ENCODE results near the gene HTR2C. TPM values are rescaled to one million over a fixed set of nuclear protein-coding genes. Genes with fewer than 3 reads are reported as not detected.

The HTR2C gene
- total RNA-seq, 1 experiment from 2014 or later: 1.7 TPM

GRCh38 chrX:114930227-114930626 lies 346.3 kb downstream of the HTR2C start (continued):
- no peak for TF ChIP-seq HMGA2 (CRISPR knock-in tag; IDR thresholded peaks at IDR 0.05)
- TF ChIP-seq CTCF (IDR thresholded peaks at IDR 0.05): no peak

DNA sequence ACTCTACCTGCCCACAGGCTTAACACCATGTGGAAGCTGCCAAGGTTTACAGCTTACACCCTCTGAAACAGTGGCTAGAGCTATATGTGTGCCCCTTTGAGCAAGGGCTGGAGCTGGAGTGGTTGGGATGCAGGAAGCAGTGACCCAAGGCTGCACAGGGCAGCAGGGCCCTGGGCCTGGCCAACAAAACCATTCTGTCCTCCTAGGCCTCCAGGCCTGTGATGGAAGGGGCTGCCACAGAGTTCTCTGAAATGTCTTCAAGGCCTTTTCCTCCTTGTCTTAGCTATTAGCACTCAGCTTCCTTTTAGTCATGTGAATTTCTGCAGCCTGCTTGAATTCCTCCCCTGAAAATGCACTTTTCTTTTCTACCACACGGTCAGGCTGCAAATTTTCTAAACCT lies 348.7 kb downstream of the HTR2C start:
- ATAC-seq (no peak), DNase-seq (ENCODE audit: low spot score) (no peak)
- Mint-ChIP-seq H3K9me3 (peaks cover 43% of the 10 kb centered on the region), H3K36me3 (peaks cover 25% of the 10 kb centered on the region), H3K27me3 (ENCODE audit: low read depth) (peaks cover 9% of the 10 kb centered on the region), H3K4me1 (no peaks in the 10 kb centered on the region), H3K27ac (no peak overlapping the region), H3K4me3 (no peak overlapping the region)
- CTCF ChIA-PET: no interaction called here
- POLR2A ChIA-PET: no interaction called here
- TF ChIP-seq ARID4B (CRISPR knock-in tag; IDR thresholded peaks at IDR 0.05; ENCODE audit: borderline replicate concordance): no peak
- no peak for TF ChIP-seq ZNF317 (CRISPR knock-in tag; IDR thresholded peaks at IDR 0.05; ENCODE audit: borderline replicate concordance, low read depth)
- TF ChIP-seq, protein P1, sequence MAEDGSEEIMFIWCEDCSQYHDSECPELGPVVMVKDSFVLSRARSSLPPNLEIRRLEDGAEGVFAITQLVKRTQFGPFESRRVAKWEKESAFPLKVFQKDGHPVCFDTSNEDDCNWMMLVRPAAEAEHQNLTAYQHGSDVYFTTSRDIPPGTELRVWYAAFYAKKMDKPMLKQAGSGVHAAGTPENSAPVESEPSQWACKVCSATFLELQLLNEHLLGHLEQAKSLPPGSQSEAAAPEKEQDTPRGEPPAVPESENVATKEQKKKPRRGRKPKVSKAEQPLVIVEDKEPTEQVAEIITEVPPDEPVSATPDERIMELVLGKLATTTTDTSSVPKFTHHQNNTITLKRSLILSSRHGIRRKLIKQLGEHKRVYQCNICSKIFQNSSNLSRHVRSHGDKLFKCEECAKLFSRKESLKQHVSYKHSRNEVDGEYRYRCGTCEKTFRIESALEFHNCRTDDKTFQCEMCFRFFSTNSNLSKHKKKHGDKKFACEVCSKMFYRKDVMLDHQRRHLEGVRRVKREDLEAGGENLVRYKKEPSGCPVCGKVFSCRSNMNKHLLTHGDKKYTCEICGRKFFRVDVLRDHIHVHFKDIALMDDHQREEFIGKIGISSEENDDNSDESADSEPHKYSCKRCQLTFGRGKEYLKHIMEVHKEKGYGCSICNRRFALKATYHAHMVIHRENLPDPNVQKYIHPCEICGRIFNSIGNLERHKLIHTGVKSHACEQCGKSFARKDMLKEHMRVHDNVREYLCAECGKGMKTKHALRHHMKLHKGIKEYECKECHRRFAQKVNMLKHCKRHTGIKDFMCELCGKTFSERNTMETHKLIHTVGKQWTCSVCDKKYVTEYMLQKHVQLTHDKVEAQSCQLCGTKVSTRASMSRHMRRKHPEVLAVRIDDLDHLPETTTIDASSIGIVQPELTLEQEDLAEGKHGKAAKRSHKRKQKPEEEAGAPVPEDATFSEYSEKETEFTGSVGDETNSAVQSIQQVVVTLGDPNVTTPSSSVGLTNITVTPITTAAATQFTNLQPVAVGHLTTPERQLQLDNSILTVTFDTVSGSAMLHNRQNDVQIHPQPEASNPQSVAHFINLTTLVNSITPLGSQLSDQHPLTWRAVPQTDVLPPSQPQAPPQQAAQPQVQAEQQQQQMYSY (CRISPR knock-in tag; IDR thresholded peaks at IDR 0.05): no peak
- TF ChIP-seq ERG (CRISPR knock-in tag; IDR thresholded peaks at IDR 0.05): no peak
- TF ChIP-seq ZNF512 (CRISPR knock-in tag; IDR thresholded peaks at IDR 0.05; ENCODE audit: borderline replicate concordance): no peak
- no peak for TF ChIP-seq SMAD4 (CRISPR knock-in tag; IDR thresholded peaks at IDR 0.05)
- TF ChIP-seq CREM (CRISPR knock-in tag; IDR thresholded peaks at IDR 0.05): no peak
- no peak for TF ChIP-seq EMX1 (CRISPR knock-in tag; IDR thresholded peaks at IDR 0.05)
- no peak for TF ChIP-seq NFYB (CRISPR knock-in tag; conservative IDR thresholded peaks at IDR 0.05; ENCODE audit: low read depth)
- TF ChIP-seq, protein P2, sequence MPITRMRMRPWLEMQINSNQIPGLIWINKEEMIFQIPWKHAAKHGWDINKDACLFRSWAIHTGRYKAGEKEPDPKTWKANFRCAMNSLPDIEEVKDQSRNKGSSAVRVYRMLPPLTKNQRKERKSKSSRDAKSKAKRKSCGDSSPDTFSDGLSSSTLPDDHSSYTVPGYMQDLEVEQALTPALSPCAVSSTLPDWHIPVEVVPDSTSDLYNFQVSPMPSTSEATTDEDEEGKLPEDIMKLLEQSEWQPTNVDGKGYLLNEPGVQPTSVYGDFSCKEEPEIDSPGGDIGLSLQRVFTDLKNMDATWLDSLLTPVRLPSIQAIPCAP (CRISPR knock-in tag; IDR thresholded peaks at IDR 0.05): no peak
- no peak for TF ChIP-seq CTCF (IDR thresholded peaks at IDR 0.05)
- TF ChIP-seq NR3C1 (CRISPR knock-in tag; conservative IDR thresholded peaks at IDR 0.05; ENCODE audit: low read depth): no peak
- TF ChIP-seq, protein P3, sequence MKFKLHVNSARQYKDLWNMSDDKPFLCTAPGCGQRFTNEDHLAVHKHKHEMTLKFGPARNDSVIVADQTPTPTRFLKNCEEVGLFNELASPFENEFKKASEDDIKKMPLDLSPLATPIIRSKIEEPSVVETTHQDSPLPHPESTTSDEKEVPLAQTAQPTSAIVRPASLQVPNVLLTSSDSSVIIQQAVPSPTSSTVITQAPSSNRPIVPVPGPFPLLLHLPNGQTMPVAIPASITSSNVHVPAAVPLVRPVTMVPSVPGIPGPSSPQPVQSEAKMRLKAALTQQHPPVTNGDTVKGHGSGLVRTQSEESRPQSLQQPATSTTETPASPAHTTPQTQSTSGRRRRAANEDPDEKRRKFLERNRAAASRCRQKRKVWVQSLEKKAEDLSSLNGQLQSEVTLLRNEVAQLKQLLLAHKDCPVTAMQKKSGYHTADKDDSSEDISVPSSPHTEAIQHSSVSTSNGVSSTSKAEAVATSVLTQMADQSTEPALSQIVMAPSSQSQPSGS (CRISPR knock-in tag; IDR thresholded peaks at IDR 0.05; ENCODE audit: borderline replicate concordance, low read depth): no peak
- TF ChIP-seq, protein P4, sequence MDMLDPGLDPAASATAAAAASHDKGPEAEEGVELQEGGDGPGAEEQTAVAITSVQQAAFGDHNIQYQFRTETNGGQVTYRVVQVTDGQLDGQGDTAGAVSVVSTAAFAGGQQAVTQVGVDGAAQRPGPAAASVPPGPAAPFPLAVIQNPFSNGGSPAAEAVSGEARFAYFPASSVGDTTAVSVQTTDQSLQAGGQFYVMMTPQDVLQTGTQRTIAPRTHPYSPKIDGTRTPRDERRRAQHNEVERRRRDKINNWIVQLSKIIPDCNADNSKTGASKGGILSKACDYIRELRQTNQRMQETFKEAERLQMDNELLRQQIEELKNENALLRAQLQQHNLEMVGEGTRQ (CRISPR knock-in tag; IDR thresholded peaks at IDR 0.05): no peak
- no peak for TF ChIP-seq KAT7 (CRISPR knock-in tag; IDR thresholded peaks at IDR 0.05; ENCODE audit: borderline replicate concordance)

Data from WTC11 (cell line).